Left lung (tissue), 10 donors: ENCODE data around the gene USB1. TPM values are rescaled to one million over a fixed set of nuclear protein-coding genes. Genes with fewer than 3 reads are reported as not detected.

Experiments used
- ATAC-seq: fragments of 200-7000 bp; cut with Tn5 transposase; one replicate; pipeline ENCODE4 v1.9.1; 2020; ENCODE audit warnings: moderate library complexity
- DNase-seq, 4 donors: peaks; one replicate each; pipeline ENCODE4 v3.0.0-alpha.2; 2013 to 2020
- H3K27ac ChIP-seq, 2 donors: fragments of 200-600 bp; sonication (generic) in 1 of 2; one replicate each; pipeline versions ENCODE4 v1.5.0 to v1.8.0; 2020 to 2021
- H3K27me3 ChIP-seq, 2 donors: fragments of 200-600 bp; sonication (generic) in 1 of 2; one replicate each; pipeline versions ENCODE4 v1.5.0 to v1.8.0; 2020 to 2021
- H3K36me3 ChIP-seq, 2 donors: fragments of 200-600 bp; sonication (generic) in 1 of 2; one replicate each; pipeline versions ENCODE4 v1.5.0 to v1.8.0; 2020 to 2021
- H3K4me1 ChIP-seq, 2 donors: fragments of 200-600 bp; one replicate each; pipeline ENCODE4 v1.8.0; 2021
- H3K4me3 ChIP-seq, 2 donors: fragments of 200-600 bp; sonication (generic) in 1 of 2; one replicate each; pipeline versions ENCODE4 v1.5.0 to v1.8.0; 2020 to 2021; ENCODE audit warnings: mild to moderate bottlenecking in 1 of 2
- H3K9me3 ChIP-seq, 2 donors: fragments of 200-600 bp; sonication (generic) in 1 of 2; one replicate each; pipeline versions ENCODE4 v1.5.0 to v1.8.0; 2020 to 2021
- intact Hi-C, 2 donors: fragments of 100-400 bp; cut with DNase I; formaldehyde crosslinking; loops; one replicate each; pipeline versions ENCODE4 v1.11.2 to v1.14.2; 2022
- polyA plus RNA-seq, 6 donors: library from polyadenylated mRNA; unstranded; fragments of 120-200 nt; gene quantifications; one replicate each; pipeline ENCODE4 v1.2.1, GENCODE V29; 2013; ENCODE audit not compliant: insufficient read length in 6 of 6
- total RNA-seq, 2 donors: library from RNA; stranded (reverse); fragmentation: NEBNext Ultra II Directional; extraction: Animal tissue kit (Norgen Biotek cat#: 25700); gene quantifications; one replicate each; pipeline ENCODE4 v1.2.1, GENCODE V29; 2021
- TF ChIP-seq, protein P1 (sequence below), 2 donors: fragments of 200-600 bp; sonication (generic) in 1 of 2; IDR thresholded peaks; one replicate each; pipeline versions ENCODE4 v1.5.0 to v1.8.0; 2021; ENCODE audit warnings: antibody characterized with exemption in 2 of 2
- donor health status: DM: no; HTN: yes; CAD: no.
- donor health status: DM: no; HTN: no; CAD: no.

Gene USB1
- total and polyA plus RNA-seq, 8 donors, result 21.5 to 50.9 (median 25.2) TPM

DNA sequence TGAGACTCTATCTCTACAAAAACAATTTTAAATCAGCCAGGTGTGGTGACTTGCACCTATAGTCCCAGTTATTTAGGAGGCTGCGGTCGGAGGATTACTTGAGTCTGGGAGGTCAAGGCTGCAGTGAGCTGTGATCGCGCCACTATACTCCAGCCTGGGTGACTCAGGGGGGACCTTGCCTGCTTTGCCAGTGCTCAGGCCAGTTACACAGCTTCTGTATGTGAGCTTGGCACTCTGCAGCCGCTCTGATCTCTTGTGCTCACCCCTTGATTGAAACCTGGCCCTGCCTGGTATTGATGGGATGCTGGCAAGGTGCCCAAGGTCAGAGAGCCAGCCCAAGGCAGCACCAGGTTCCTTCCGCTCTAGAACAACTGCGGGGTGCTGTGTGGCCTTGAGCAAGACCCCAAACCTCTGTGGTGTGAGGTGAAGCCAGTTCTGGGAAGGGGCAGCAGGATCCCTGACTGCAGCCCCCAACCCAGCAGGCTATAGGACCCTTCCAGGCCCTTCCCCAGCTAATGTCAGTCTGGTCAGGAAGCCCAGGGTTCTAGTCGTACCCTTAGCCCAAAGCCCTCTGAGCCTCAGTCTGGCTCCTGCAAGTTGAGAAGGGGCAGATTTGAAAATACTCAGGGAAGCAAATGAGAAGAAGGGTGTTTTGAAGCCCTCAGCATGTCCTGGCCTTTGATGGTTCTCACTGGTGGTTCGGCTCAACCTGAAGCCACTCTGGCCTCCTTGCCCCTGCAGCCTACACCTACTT is 43.2 kb downstream of the USB1 start:
- H3K9me3 ChIP-seq, result no peaks in the 10 kb centered on the region
- no peak overlapping the region for H3K27ac ChIP-seq
- no peaks in the 10 kb centered on the region for H3K27me3 ChIP-seq
- no peak overlapping the region for H3K4me3 ChIP-seq
- peaks cover 3 to 5% of the 10 kb centered on the region in 2 donors for H3K4me1 ChIP-seq
- intact Hi-C loops, result no loop called here
- DNase-seq, result peak in 1 of 4 donors; percentile 10
- H3K36me3 ChIP-seq, result peaks cover 0 to 49% of the 10 kb centered on the region in 2 donors
- TF ChIP-seq, protein P1, sequence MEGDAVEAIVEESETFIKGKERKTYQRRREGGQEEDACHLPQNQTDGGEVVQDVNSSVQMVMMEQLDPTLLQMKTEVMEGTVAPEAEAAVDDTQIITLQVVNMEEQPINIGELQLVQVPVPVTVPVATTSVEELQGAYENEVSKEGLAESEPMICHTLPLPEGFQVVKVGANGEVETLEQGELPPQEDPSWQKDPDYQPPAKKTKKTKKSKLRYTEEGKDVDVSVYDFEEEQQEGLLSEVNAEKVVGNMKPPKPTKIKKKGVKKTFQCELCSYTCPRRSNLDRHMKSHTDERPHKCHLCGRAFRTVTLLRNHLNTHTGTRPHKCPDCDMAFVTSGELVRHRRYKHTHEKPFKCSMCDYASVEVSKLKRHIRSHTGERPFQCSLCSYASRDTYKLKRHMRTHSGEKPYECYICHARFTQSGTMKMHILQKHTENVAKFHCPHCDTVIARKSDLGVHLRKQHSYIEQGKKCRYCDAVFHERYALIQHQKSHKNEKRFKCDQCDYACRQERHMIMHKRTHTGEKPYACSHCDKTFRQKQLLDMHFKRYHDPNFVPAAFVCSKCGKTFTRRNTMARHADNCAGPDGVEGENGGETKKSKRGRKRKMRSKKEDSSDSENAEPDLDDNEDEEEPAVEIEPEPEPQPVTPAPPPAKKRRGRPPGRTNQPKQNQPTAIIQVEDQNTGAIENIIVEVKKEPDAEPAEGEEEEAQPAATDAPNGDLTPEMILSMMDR (IDR thresholded peaks at IDR 0.05), result no peak
- ATAC-seq, result no peak

DNA sequence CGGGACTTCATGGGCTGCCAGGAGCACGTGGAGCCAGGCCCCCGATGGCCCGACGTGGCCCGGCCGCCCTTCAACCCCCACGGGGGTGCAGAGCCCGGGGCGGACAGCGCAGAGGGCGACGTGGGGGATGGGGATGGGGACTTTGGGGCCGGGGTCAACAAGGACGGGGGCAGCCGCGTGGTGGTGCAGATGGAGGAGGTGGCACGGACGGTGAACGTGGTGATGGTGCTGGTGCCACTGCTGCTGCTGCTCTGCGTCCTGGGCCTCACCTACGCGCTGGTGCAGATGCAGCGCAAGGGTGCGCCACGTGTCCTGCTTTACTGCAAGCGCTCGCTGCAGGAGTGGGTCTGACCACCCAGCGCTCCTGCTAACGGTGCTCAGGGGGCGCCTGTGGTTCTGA is 43.9 kb downstream of the USB1 start:
- Histone ChIP-seq H3K4me3 (no peak overlapping the region), H3K27me3 (no peaks in the 10 kb centered on the region), H3K4me1 (peaks cover 3 to 5% of the 10 kb centered on the region in 2 donors), H3K9me3 (no peaks in the 10 kb centered on the region), H3K27ac (no peak overlapping the region), H3K36me3 (peaks cover 0 to 42% of the 10 kb centered on the region in 2 donors)
- peak in 1 of 4 donors; percentile 68 for DNase-seq
- no peak for ATAC-seq
- TF ChIP-seq, protein P1 (IDR thresholded peaks at IDR 0.05), result no peak
- intact Hi-C loops, result no loop called here

DNA sequence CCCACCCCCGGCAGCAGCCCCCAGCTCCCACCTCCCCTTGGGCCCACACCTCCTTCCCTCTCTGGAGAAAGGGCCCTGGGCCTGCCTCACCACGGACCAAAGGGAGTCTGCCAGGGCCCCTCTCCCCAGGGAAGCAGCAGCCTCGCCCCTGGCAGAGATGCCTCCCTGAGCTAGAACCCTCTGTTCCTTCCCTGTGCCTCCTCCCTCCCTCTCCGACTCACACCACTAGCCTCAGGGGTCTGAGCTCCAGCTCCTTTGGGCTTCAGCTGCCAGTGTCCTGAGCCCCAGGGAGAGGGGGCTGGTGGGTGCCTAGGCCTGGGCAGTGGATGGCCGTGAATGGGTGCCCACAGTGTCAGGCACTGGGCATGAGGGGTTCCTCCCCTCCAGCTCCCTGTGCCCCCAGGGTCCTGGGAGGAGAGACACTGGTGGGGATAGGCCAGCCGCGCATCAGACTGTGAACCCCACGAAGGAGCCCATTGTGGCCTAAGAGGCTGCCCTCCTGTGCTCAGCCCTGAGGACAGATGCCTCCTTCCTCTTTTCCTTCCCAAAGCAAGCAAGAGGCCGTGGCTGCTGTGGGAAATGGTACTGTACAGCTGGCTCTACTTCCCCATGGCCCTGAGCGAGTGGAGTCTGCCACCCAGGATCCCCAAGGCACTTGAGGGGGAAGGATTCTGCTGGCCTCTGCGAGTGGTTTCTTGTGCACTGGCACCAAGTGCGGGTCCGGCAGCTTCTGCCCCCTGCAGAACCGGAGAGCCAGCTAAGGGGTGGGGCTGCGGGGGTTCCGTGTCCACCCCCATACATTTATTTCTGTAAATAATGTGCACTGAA is 45.1 kb downstream of the USB1 start:
- TF ChIP-seq, protein P1 (IDR thresholded peaks at IDR 0.05), result no peak
- intact Hi-C loops, result no loop called here
- no peak overlapping the region for H3K27ac ChIP-seq

DNA sequence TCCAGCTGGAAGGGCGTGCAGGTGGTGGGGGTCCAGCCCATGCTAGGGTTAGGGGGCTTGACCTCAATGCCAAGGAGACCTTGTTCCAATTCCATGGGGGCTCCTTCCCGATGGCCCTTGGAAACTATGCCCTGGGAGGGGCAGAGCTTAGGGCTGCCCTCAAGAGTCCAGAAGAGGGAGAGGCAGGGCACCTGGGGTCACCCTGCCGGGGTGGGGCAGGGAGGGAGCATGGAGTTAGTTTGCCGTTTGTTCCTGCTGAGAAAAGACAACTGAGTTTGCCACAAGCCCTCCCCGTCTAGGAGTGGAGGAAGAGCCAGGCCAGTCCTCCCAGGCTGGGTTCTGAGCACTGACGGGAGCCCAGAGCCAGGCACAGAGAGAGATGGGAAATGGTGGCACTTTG is 45.7 kb downstream of the USB1 start:
- DNase-seq (peak in 1 of 4 donors; percentile 28), ATAC-seq (peak; percentile 19)
- Histone ChIP-seq H3K36me3 (peaks cover 0 to 24% of the 10 kb centered on the region in 2 donors), H3K4me1 (peaks cover 3 to 5% of the 10 kb centered on the region in 2 donors), H3K4me3 (no peak overlapping the region), H3K9me3 (no peaks in the 10 kb centered on the region), H3K27me3 (no peaks in the 10 kb centered on the region), H3K27ac (no peak overlapping the region)
- TF ChIP-seq, protein P1 (IDR thresholded peaks at IDR 0.05), result no peak
- intact Hi-C loops, result no loop called here

More for the DNA sequence above, 45.1 kb downstream of the USB1 start:
- H3K9me3 ChIP-seq, result no peaks in the 10 kb centered on the region
- H3K27me3 ChIP-seq, result no peaks in the 10 kb centered on the region
- peak; percentile 13 for ATAC-seq
- H3K4me1 ChIP-seq, result peaks cover 3 to 5% of the 10 kb centered on the region in 2 donors
- no peak overlapping the region for H3K4me3 ChIP-seq
- H3K36me3 ChIP-seq, result peaks cover 0 to 31% of the 10 kb centered on the region in 2 donors
- peak in 1 of 4 donors; percentile 54 for DNase-seq
